ENCODE results near the gene RNF13.

The RNF13 gene

GRCh38 chr3:149983628-149984027 lies 170.6 kb downstream of the RNF13 start:
- no peak overlapping the region for H3K9ac ChIP-seq (ENCODE audit: low read depth, low read length)
- no peaks in the 10 kb centered on the region for H3K4me1 ChIP-seq (ENCODE audit: control insufficient read depth, insufficient read depth, low read length)
- no peaks in the 10 kb centered on the region for H3K9me3 ChIP-seq (ENCODE audit: control insufficient read depth, insufficient read depth, low read length)
- H3K27me3 ChIP-seq (ENCODE audit: control insufficient read depth, insufficient read depth, low read length) = no peaks in the 10 kb centered on the region
- H3K4me3 ChIP-seq (ENCODE audit: low read depth, low read length) = no peak overlapping the region
- no peaks in the 10 kb centered on the region for H3K36me3 ChIP-seq (ENCODE audit: control insufficient read depth, insufficient read depth, low read length)

GRCh38 chr3:149989307-149989706 lies 176.3 kb downstream of the RNF13 start:
- H3K4me1 ChIP-seq (ENCODE audit: control insufficient read depth, insufficient read depth, low read length) = peaks cover 7% of the 10 kb centered on the region
- no peaks in the 10 kb centered on the region for H3K36me3 ChIP-seq (ENCODE audit: control insufficient read depth, insufficient read depth, low read length)
- no peak overlapping the region for H3K9ac ChIP-seq (ENCODE audit: low read depth, low read length)
- no peak overlapping the region for H3K4me3 ChIP-seq (ENCODE audit: low read depth, low read length)
- H3K27me3 ChIP-seq (ENCODE audit: control insufficient read depth, insufficient read depth, low read length) = no peaks in the 10 kb centered on the region
- no peaks in the 10 kb centered on the region for H3K9me3 ChIP-seq (ENCODE audit: control insufficient read depth, insufficient read depth, low read length)

- Histone ChIP-seq H3K4me3 (ENCODE audit: low read depth, low read length) (no peak overlapping the region), H3K9me3 (ENCODE audit: control insufficient read depth, insufficient read depth, low read length) (no peaks in the 10 kb centered on the region), H3K9ac (ENCODE audit: low read depth, low read length) (no peak overlapping the region), H3K27me3 (ENCODE audit: control insufficient read depth, insufficient read depth, low read length) (no peaks in the 10 kb centered on the region), H3K36me3 (ENCODE audit: control insufficient read depth, insufficient read depth, low read length) (no peaks in the 10 kb centered on the region), H3K4me1 (ENCODE audit: control insufficient read depth, insufficient read depth, low read length) (peaks cover 7% of the 10 kb centered on the region)
Observed at GRCh38 chr3:149990423-149990948, 177.5 kb downstream of the RNF13 start.

GRCh38 chr3:149992416-149993058 lies 179.5 kb downstream of the RNF13 start:
- no peak overlapping the region for H3K9ac ChIP-seq (ENCODE audit: low read depth, low read length)
- no peaks in the 10 kb centered on the region for H3K27me3 ChIP-seq (ENCODE audit: control insufficient read depth, insufficient read depth, low read length)
- peaks cover 7% of the 10 kb centered on the region for H3K4me1 ChIP-seq (ENCODE audit: control insufficient read depth, insufficient read depth, low read length)
- H3K36me3 ChIP-seq (ENCODE audit: control insufficient read depth, insufficient read depth, low read length) = no peaks in the 10 kb centered on the region
- H3K9me3 ChIP-seq (ENCODE audit: control insufficient read depth, insufficient read depth, low read length) = no peaks in the 10 kb centered on the region
- no peak overlapping the region for H3K4me3 ChIP-seq (ENCODE audit: low read depth, low read length)

GRCh38 chr3:149998946-149999345 lies 185.9 kb downstream of the RNF13 start:
- Histone ChIP-seq H3K4me1 (ENCODE audit: control insufficient read depth, insufficient read depth, low read length) (no peaks in the 10 kb centered on the region), H3K9ac (ENCODE audit: low read depth, low read length) (no peak overlapping the region), H3K36me3 (ENCODE audit: control insufficient read depth, insufficient read depth, low read length) (no peaks in the 10 kb centered on the region), H3K4me3 (ENCODE audit: low read depth, low read length) (no peak overlapping the region), H3K27me3 (ENCODE audit: control insufficient read depth, insufficient read depth, low read length) (no peaks in the 10 kb centered on the region), H3K9me3 (ENCODE audit: control insufficient read depth, insufficient read depth, low read length) (no peaks in the 10 kb centered on the region)

GRCh38 chr3:149999421-149999820 lies 186.4 kb downstream of the RNF13 start:
- H3K27me3 ChIP-seq (ENCODE audit: control insufficient read depth, insufficient read depth, low read length) = no peaks in the 10 kb centered on the region
- H3K9ac ChIP-seq (ENCODE audit: low read depth, low read length) = no peak overlapping the region
- H3K36me3 ChIP-seq (ENCODE audit: control insufficient read depth, insufficient read depth, low read length) = no peaks in the 10 kb centered on the region
- H3K4me3 ChIP-seq (ENCODE audit: low read depth, low read length) = no peak overlapping the region
- H3K9me3 ChIP-seq (ENCODE audit: control insufficient read depth, insufficient read depth, low read length) = no peaks in the 10 kb centered on the region
- no peaks in the 10 kb centered on the region for H3K4me1 ChIP-seq (ENCODE audit: control insufficient read depth, insufficient read depth, low read length)

- H3K9ac ChIP-seq (ENCODE audit: low read depth, low read length) = no peak overlapping the region
- no peaks in the 10 kb centered on the region for H3K9me3 ChIP-seq (ENCODE audit: control insufficient read depth, insufficient read depth, low read length)
- H3K27me3 ChIP-seq (ENCODE audit: control insufficient read depth, insufficient read depth, low read length) = no peaks in the 10 kb centered on the region
- no peaks in the 10 kb centered on the region for H3K36me3 ChIP-seq (ENCODE audit: control insufficient read depth, insufficient read depth, low read length)
- H3K4me3 ChIP-seq (ENCODE audit: low read depth, low read length) = no peak overlapping the region
- H3K4me1 ChIP-seq (ENCODE audit: control insufficient read depth, insufficient read depth, low read length) = no peaks in the 10 kb centered on the region
Observed at GRCh38 chr3:150000641-150001040, 187.6 kb downstream of the RNF13 start.

- Histone ChIP-seq H3K27me3 (ENCODE audit: control insufficient read depth, insufficient read depth, low read length) (no peaks in the 10 kb centered on the region), H3K4me1 (ENCODE audit: control insufficient read depth, insufficient read depth, low read length) (no peaks in the 10 kb centered on the region), H3K4me3 (ENCODE audit: low read depth, low read length) (no peak overlapping the region), H3K36me3 (ENCODE audit: control insufficient read depth, insufficient read depth, low read length) (no peaks in the 10 kb centered on the region), H3K9me3 (ENCODE audit: control insufficient read depth, insufficient read depth, low read length) (no peaks in the 10 kb centered on the region), H3K9ac (ENCODE audit: low read depth, low read length) (no peak overlapping the region)
Observed at GRCh38 chr3:150005243-150006112, 192.5 kb downstream of the RNF13 start.

- Histone ChIP-seq H3K4me1 (ENCODE audit: control insufficient read depth, insufficient read depth, low read length) (no peaks in the 10 kb centered on the region), H3K9me3 (ENCODE audit: control insufficient read depth, insufficient read depth, low read length) (no peaks in the 10 kb centered on the region), H3K4me3 (ENCODE audit: low read depth, low read length) (no peak overlapping the region), H3K27me3 (ENCODE audit: control insufficient read depth, insufficient read depth, low read length) (no peaks in the 10 kb centered on the region), H3K36me3 (ENCODE audit: control insufficient read depth, insufficient read depth, low read length) (no peaks in the 10 kb centered on the region), H3K9ac (ENCODE audit: low read depth, low read length) (no peak overlapping the region)
Observed at GRCh38 chr3:150006794-150007193, 193.8 kb downstream of the RNF13 start.
